ENCODE measurements around the gene RABGAP1.

DNA sequence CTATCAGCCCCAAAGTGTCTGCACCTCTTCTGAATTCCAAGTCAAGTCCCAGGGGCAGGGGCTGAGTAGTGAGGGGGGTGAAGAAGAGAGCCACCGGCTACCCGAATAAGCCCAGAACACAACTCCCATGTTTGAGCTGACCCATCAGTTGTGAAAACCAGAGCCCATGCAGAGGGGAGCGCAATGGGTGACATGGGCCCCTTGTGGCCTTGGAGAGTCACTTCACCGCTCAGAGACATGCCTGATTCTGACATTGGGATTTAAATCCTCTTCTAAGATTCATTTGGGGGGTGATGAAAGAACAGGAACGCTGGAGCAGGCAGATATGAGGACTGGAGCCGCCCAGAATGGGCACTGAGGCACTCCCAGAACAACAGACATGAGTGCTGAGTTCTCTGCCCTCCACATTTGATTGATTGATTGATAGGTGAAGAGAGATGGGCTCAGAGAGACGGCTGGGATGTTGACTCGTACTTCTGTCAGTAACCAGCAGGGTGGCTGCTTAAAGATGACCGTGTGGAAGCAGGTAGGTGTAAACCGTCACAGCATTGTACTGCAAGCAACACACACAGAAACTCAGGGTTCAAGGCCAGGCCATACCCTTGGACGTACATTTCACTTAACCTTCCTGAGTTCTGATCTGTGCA lies 166.9 kb downstream of the RABGAP1 start:
- TF ChIP-seq POLR2AphosphoS5 (IDR thresholded peaks at IDR 0.05; ENCODE audit: borderline replicate concordance, low read depth, low read length) = no peak
- TF ChIP-seq EZH2 (IDR thresholded peaks at IDR 0.05) = no peak
